Daoy (cell line): ENCODE results near the gene TICAM2. TPM values are rescaled to one million over a fixed set of nuclear protein-coding genes. Genes with fewer than 3 reads are reported as not detected.

Experiments
- DNase-seq: peaks from one replicate; pipeline ENCODE4 v3.0.0-alpha.2; 2015; ENCODE audit warnings: low read depth
- total RNA-seq: library from RNA; depleted of rRNA; stranded (reverse); fragments of >200 nt; shearing (Covaris generic); gene quantifications from 2 replicates; pipeline ENCODE4 v1.2.3, GENCODE V29; 2014; rRNA removed

TICAM2 gene
- total RNA-seq, 1 experiment from 2014 or later, result 0.40 TPM

DNA sequence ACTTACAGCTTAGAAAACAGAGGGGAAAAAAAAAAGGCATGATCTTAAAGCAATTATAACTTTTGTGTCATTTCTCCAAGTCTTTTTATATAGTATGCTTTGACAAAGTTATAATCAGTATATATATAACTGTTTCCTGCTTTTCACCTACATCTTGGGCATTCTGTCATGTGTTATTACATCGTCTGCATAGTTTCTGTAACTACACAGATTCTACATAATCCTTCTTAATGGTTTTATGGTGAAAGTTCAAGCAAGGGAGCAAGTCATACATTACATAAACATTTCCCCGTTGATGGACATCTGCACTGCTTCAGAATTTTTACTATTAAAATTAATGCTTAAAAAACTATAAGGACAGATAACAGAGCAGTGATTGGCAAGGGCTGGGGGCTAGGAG is 69.8 kb downstream of the TICAM2 start:
- DNase-seq, result no peak

- no peak for DNase-seq
Measured at GRCh38 chr5:115531787-115532367, 70.4 kb downstream of the TICAM2 start.

DNA sequence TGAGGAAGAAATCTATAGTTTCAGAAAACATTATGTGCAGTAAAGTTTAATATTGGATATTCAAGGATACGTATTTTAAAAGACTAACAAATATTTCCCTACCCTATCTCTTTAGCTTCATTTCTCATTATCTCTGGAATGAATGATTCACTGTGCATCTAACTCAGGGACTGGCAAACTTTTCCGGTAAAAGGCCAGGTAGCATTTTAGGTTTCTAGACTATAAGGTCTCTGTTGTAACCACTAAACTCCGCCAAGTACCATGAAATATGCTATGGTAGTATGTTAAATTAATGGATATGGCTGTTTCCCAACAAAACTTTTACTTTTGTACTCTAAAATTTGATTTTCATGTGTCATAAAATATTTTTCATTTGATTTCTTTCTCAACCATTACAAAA is 70.9 kb downstream of the TICAM2 start:
- no peak for DNase-seq

GRCh38 chr5:115530426-115530825 is 71.9 kb downstream of the TICAM2 start:
- no peak for DNase-seq

Other genes with a start within 250 kb of the TICAM2 start
- gene FEM1C, start 57.7 kb downstream of the TICAM2 start, total RNA-seq, result 6.8 TPM in 2 replicates
- 113 and 121 TPM in 2 replicates for gene TMED7, start 23.6 kb upstream of the TICAM2 start, total RNA-seq
- 10.7 and 15.9 TPM in 2 replicates for gene CDO1, start 214.2 kb upstream of the TICAM2 start, total RNA-seq
- gene ATG12, start 239.1 kb upstream of the TICAM2 start, total RNA-seq, result 64.1 and 87.3 TPM in 2 replicates
- 109 and 194 TPM in 2 replicates for gene AP3S1, start 239.5 kb upstream of the TICAM2 start, total RNA-seq